GM20000 (cell line): ENCODE measurements around the gene SH3TC2.

ENCODE experiments used
- DNase-seq: peaks from one replicate; pipeline ENCODE4 v3.0.0; 2012; ENCODE audit warnings: low spot score
- CTCF ChIP-seq: IDR thresholded peaks from 2 replicates; pipeline ENCODE4 v1.5.1; 2012; ENCODE audit warnings: mild to moderate bottlenecking, control low read depth; ENCODE audit errors: extremely low read depth, missing control alignments

The SH3TC2 gene

DNA sequence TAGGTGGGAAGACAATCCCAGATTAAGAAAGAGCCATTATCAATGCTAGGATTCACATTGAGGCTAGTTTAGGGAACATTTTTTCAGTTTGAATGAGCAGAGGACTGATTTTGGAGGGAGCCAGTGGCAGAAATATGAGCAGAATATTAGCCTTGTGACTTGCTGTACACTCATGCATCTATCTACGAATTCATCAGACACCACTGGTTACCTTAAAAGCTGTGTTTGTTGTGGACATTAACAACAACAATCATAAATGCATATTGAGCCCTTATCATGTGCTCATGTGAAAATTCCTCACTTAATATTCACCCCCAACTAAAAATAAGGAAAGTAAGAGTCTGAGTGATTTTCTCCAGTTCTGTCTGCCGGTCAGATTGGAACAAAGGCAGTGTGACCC lies 9.9 kb upstream of the SH3TC2 start:
- no peak for DNase-seq
- no peak for TF ChIP-seq CTCF

DNA sequence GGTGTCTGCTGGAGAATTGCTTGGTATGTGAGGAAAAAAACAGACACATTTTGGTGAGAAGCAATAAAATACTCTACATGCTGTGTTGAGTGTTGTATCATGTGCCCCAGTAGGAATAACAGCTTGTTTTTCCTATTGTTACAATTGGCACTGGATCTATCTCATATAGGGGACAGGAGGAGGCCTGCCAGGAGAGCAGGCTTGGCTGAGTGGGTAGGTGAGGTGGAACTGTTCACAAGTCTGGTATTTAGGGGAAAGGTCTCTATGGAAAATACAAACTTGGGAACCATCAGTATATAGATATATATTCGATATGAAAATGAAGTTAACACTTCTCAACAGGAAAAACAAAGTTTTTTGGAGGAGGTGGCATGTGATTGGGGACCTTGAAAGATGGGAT lies 9.5 kb upstream of the SH3TC2 start:
- DNase-seq, result no peak
- TF ChIP-seq CTCF, result no peak

DNA sequence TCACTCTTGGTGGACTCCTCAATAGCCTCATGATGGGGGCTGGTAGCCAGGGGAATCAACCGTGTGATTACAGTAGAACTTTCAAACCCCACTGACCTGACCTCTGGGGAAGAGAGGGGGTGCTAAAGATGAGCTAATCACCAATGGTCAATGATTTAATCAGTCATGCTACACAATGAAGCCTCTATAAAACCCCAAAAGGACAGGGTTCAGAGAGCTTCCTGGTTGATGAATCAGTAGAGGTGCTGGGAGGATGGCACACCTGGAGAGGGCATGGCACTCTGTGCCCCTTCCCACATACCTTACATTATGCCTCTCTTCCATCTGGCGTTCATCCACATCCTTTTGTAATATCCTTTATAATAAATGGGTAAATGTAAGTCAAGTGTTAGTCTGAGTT lies 8.9 kb upstream of the SH3TC2 start:
- no peak for TF ChIP-seq CTCF
- no peak for DNase-seq

DNA sequence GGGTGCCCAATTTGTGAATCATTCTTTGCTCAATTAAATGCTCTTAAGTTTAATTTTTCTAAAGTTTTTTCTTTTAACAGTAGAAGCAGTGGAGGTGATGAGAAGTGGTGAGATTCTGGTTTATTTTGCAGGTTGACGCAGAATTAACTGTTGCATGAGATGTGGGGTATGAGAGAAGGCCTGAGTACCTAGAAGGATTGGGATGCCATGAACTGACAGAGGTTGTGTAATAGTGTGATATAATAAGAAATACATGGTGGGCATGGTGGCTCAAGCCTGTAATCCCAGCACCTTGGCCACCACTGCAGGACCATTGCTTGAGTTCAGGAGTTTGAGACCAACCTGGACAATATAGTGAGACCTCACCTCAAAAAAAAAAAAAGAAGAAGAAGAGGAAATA lies 8.4 kb upstream of the SH3TC2 start:
- no peak for TF ChIP-seq CTCF
- DNase-seq, result no peak

DNA sequence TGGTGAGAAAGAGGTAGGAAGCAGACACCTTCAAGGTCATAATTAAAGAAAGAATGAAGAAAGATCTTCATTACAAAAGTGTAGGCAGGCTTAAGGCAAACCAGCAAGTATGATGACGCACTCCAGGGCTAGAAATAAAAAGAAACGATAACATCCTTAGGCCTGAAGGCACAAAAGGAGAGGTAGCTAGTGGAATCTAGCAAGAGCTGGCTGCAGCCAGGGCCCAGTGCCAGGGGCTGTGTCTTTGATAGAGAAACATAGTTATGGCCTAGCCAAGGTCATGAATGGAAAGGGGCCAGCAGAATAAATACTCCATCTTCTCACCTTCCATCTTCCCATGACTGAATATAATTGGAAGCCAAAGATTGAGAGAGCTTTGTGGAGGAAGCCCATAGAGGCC lies 6.8 kb upstream of the SH3TC2 start:
- DNase-seq, result no peak
- no peak for TF ChIP-seq CTCF

GRCh38 chr5:149063896-149064478 lies 1.1 kb upstream of the SH3TC2 start:
- no peak for TF ChIP-seq CTCF
- DNase-seq, result no peak

GRCh38 chr5:149062371-149063016 lies 368 bp downstream of the SH3TC2 start:
- DNase-seq, result no peak
- TF ChIP-seq CTCF, result no peak
